ENCODE results near the gene ZNF20. TPM values are rescaled to one million over a fixed set of nuclear protein-coding genes. Genes with fewer than 3 reads are reported as not detected.

ZNF20 gene
- total RNA-seq, 4 donors from 2014 or later, result 0.88 to 9.5 (median 7.6) TPM

GRCh38 chr19:12145348-12145747 is 5.2 kb upstream of the ZNF20 start:
- H3K36me3 ChIP-seq, result peaks cover 0 to 24% (median 0%) of the 10 kb centered on the region in 3 donors
- H3K27ac ChIP-seq, result no peak overlapping the region
- no peak for DNase-seq
- no peak overlapping the region for H3K4me3 ChIP-seq
- TF ChIP-seq, protein P1, sequence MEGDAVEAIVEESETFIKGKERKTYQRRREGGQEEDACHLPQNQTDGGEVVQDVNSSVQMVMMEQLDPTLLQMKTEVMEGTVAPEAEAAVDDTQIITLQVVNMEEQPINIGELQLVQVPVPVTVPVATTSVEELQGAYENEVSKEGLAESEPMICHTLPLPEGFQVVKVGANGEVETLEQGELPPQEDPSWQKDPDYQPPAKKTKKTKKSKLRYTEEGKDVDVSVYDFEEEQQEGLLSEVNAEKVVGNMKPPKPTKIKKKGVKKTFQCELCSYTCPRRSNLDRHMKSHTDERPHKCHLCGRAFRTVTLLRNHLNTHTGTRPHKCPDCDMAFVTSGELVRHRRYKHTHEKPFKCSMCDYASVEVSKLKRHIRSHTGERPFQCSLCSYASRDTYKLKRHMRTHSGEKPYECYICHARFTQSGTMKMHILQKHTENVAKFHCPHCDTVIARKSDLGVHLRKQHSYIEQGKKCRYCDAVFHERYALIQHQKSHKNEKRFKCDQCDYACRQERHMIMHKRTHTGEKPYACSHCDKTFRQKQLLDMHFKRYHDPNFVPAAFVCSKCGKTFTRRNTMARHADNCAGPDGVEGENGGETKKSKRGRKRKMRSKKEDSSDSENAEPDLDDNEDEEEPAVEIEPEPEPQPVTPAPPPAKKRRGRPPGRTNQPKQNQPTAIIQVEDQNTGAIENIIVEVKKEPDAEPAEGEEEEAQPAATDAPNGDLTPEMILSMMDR (IDR thresholded peaks at IDR 0.05), result no peak
- TF ChIP-seq POLR2A (IDR thresholded peaks at IDR 0.05), result no peak
- peaks cover 0 to 4% (median 0%) of the 10 kb centered on the region in 4 donors for H3K9me3 ChIP-seq
- H3K4me1 ChIP-seq, result peaks cover 0 to 7% (median 0%) of the 10 kb centered on the region in 4 donors
- H3K27me3 ChIP-seq, result no peaks in the 10 kb centered on the region

- H3K4me1 ChIP-seq, result peaks cover 0 to 19% (median 8%) of the 10 kb centered on the region in 4 donors
- peaks cover 0 to 20% (median 0%) of the 10 kb centered on the region in 3 donors for H3K36me3 ChIP-seq
- TF ChIP-seq, protein P1 (IDR thresholded peaks at IDR 0.05), result no peak
- TF ChIP-seq POLR2A (IDR thresholded peaks at IDR 0.05), result no peak
- DNase-seq, result no peak
- no peak overlapping the region for H3K27ac ChIP-seq
- H3K4me3 ChIP-seq, result no peak overlapping the region
- H3K27me3 ChIP-seq, result no peaks in the 10 kb centered on the region
- peaks cover 0 to 4% (median 0%) of the 10 kb centered on the region in 4 donors for H3K9me3 ChIP-seq
Measured at GRCh38 chr19:12141405-12141736, 1.2 kb upstream of the ZNF20 start.

GRCh38 chr19:12140545-12141404 is 625 bp upstream of the ZNF20 start:
- peak; percentile 83 to 95 (median 91) for DNase-seq
- H3K27me3 ChIP-seq, result no peaks in the 10 kb centered on the region

GRCh38 chr19:12139269-12139668 is 881 bp downstream of the ZNF20 start:
- H3K9me3 ChIP-seq, result peaks cover 0 to 1% (median 0%) of the 10 kb centered on the region in 4 donors
- TF ChIP-seq, protein P1 (IDR thresholded peaks at IDR 0.05), result no peak
- TF ChIP-seq POLR2A (IDR thresholded peaks at IDR 0.05), result no peak
- H3K27me3 ChIP-seq, result no peaks in the 10 kb centered on the region
- H3K4me1 ChIP-seq, result peaks cover 0 to 19% (median 8%) of the 10 kb centered on the region in 4 donors
- peak overlapping the region in 1 of 4 donors; percentile 82 for H3K27ac ChIP-seq
- peak overlapping the region; percentile 68 to 96 (median 84) for H3K4me3 ChIP-seq
- no peak for DNase-seq
- peaks cover 0 to 27% (median 0%) of the 10 kb centered on the region in 3 donors for H3K36me3 ChIP-seq

More at GRCh38 chr19:12140545-12141404, 625 bp upstream of the ZNF20 start:
- Histone ChIP-seq H3K27ac (peak overlapping the region; percentile 61 to 84 (median 83)), H3K36me3 (peaks cover 0 to 19% (median 0%) of the 10 kb centered on the region in 3 donors), H3K9me3 (no peaks in the 10 kb centered on the region), H3K4me1 (peaks cover 0 to 19% (median 8%) of the 10 kb centered on the region in 4 donors), H3K4me3 (peak overlapping the region; percentile 68 to 96 (median 84))
- TF ChIP-seq, protein P1 (IDR thresholded peaks at IDR 0.05), result peak; percentile 85 to 97 (median 93)
- TF ChIP-seq POLR2A (IDR thresholded peaks at IDR 0.05), result no peak

DNA sequence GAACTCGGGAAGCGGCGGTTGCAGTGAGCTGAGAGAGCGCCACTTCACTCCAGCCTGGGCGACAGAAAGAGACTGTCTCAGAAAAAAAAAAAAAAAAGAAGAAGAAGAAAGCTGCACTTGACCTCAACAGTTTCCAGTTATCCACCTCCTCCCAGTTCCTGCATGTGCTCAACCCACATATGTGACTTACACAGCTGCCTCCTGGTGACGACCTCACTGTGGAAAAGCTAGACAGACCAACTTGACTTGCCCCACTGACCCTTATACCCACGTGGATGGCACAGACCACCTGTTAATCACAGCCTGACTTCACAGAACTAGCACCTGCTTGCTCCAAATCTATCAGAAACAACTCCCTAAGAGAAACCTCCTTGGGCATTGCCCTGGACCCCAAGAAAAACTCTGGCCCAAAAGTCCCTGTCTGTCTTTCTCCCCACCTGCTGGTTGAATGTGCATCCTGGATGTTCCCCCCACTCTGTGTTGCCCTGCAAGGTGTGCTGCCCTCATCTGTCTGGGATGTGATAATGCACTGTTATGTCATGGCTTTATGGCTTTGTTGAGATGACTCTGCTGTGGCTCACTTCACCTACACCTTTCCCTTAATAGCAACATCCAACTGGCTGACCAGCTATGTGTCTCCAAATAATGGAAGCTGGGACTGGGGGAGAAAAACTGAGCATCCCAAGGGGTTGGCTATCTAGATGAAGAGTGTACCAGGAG is 2.8 kb downstream of the ZNF20 start:
- DNase-seq, result no peak

More for the DNA sequence above, 2.8 kb downstream of the ZNF20 start:
- no peak for TF ChIP-seq POLR2A (IDR thresholded peaks at IDR 0.05)
- TF ChIP-seq, protein P1 (IDR thresholded peaks at IDR 0.05), result peak in 4 of 6 experiments; percentile 11 to 27 (median 20)
- Histone ChIP-seq H3K9me3 (peaks cover 0 to 20% (median 0%) of the 10 kb centered on the region in 4 donors), H3K36me3 (peaks cover 0 to 45% (median 0%) of the 10 kb centered on the region in 3 donors), H3K27me3 (no peaks in the 10 kb centered on the region), H3K4me3 (no peak overlapping the region), H3K4me1 (peaks cover 0 to 19% (median 8%) of the 10 kb centered on the region in 4 donors), H3K27ac (no peak overlapping the region)
